ENCODE data around the gene CRIM1. TPM values are rescaled to one million over a fixed set of nuclear protein-coding genes. Genes with fewer than 3 reads are reported as not detected.

CRIM1 gene
- total and polyA plus RNA-seq, 2 experiments from 2014 or later, result 10.5 to 36.4 TPM

GRCh38 chr2:36562973-36563532 lies 207.5 kb downstream of the CRIM1 start (continued):
- TF ChIP-seq ZNF462 (CRISPR knock-in tag; IDR thresholded peaks at IDR 0.05), result no peak
- TF ChIP-seq ZNF114 (CRISPR knock-in tag; IDR thresholded peaks at IDR 0.05), result no peak
- TF ChIP-seq POLR2AphosphoS5 (IDR thresholded peaks at IDR 0.05; ENCODE audit: low read depth), result no peak
- no peak for TF ChIP-seq JUNB (IDR thresholded peaks at IDR 0.05; ENCODE audit: unreplicated experiment)
- TF ChIP-seq CTCF (conservative IDR thresholded peaks at IDR 0.05; ENCODE audit: low read depth in 2 of 2), result no peak
- no peak for TF ChIP-seq CREB1 (CRISPR knock-in tag; IDR thresholded peaks at IDR 0.05; ENCODE audit: low read depth)
- TF ChIP-seq STAT1 (IDR thresholded peaks at IDR 0.05; ENCODE audit: unreplicated experiment), result no peak
- TF ChIP-seq, protein P1, sequence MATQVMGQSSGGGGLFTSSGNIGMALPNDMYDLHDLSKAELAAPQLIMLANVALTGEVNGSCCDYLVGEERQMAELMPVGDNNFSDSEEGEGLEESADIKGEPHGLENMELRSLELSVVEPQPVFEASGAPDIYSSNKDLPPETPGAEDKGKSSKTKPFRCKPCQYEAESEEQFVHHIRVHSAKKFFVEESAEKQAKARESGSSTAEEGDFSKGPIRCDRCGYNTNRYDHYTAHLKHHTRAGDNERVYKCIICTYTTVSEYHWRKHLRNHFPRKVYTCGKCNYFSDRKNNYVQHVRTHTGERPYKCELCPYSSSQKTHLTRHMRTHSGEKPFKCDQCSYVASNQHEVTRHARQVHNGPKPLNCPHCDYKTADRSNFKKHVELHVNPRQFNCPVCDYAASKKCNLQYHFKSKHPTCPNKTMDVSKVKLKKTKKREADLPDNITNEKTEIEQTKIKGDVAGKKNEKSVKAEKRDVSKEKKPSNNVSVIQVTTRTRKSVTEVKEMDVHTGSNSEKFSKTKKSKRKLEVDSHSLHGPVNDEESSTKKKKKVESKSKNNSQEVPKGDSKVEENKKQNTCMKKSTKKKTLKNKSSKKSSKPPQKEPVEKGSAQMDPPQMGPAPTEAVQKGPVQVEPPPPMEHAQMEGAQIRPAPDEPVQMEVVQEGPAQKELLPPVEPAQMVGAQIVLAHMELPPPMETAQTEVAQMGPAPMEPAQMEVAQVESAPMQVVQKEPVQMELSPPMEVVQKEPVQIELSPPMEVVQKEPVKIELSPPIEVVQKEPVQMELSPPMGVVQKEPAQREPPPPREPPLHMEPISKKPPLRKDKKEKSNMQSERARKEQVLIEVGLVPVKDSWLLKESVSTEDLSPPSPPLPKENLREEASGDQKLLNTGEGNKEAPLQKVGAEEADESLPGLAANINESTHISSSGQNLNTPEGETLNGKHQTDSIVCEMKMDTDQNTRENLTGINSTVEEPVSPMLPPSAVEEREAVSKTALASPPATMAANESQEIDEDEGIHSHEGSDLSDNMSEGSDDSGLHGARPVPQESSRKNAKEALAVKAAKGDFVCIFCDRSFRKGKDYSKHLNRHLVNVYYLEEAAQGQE (IDR thresholded peaks at IDR 0.05; ENCODE audit: unreplicated experiment), result no peak
- no peak for TF ChIP-seq EZH2phosphoT487 (IDR thresholded peaks at IDR 0.05; ENCODE audit: unreplicated experiment)
- TF ChIP-seq, protein P2, sequence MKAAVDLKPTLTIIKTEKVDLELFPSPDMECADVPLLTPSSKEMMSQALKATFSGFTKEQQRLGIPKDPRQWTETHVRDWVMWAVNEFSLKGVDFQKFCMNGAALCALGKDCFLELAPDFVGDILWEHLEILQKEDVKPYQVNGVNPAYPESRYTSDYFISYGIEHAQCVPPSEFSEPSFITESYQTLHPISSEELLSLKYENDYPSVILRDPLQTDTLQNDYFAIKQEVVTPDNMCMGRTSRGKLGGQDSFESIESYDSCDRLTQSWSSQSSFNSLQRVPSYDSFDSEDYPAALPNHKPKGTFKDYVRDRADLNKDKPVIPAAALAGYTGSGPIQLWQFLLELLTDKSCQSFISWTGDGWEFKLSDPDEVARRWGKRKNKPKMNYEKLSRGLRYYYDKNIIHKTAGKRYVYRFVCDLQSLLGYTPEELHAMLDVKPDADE (IDR thresholded peaks at IDR 0.05), result no peak
